GM23338 (cell line): ENCODE results near the gene TRIOBP. TPM values are rescaled to one million over a fixed set of nuclear protein-coding genes. Genes with fewer than 3 reads are reported as not detected.

Source experiments
- ATAC-seq: fragments of 200-7000 bp; cut with Tn5 transposase; 3 replicates; pipeline ENCODE4 v1.9.1; 2020
- DNase-seq: peaks from one replicate; pipeline ENCODE4 v3.0.0-alpha.2; 2015; ENCODE audit warnings: low spot score
- H2AFZ ChIP-seq: fragments of 200-600 bp; sonication (generic); 2 replicates; pipeline ENCODE4 v1.8.0; 2016; ENCODE audit warnings: antibody characterized with exemption, mild to moderate bottlenecking, moderate library complexity
- H3F3A ChIP-seq: fragments of 200-600 bp; sonication (generic); replicated peaks from 2 replicates; pipeline ENCODE4 v1.8.0; 2017; ENCODE audit warnings: antibody characterized with exemption, mixed run types, low read depth
- H3K27ac ChIP-seq: fragments of 200-600 bp; sonication (generic); 2 replicates; pipeline ENCODE4 v1.6.1; 2016; ENCODE audit warnings: low read depth
- H3K27me3 ChIP-seq: fragments of 200-600 bp; sonication (generic); 2 replicates; pipeline ENCODE4 v1.8.0; 2016; ENCODE audit warnings: mild to moderate bottlenecking, mixed run types, moderate library complexity; ENCODE audit not compliant: insufficient read depth
- H3K36me3 ChIP-seq: fragments of 200-600 bp; sonication (generic); 2 replicates; pipeline ENCODE4 v1.8.0; 2016; ENCODE audit warnings: mild to moderate bottlenecking; ENCODE audit not compliant: insufficient read depth
- H3K4me1 ChIP-seq: fragments of 200-600 bp; sonication (generic); 2 replicates; pipeline ENCODE4 v1.8.0; 2016; ENCODE audit warnings: mild to moderate bottlenecking, moderate library complexity; ENCODE audit not compliant: insufficient read depth
- H3K4me2 ChIP-seq: fragments of 200-600 bp; sonication (generic); 2 replicates; pipeline ENCODE4 v1.7.1; 2017; ENCODE audit warnings: mixed run types
- H3K4me3 ChIP-seq: fragments of 200-600 bp; sonication (generic); 2 replicates; pipeline ENCODE4 v1.6.1; 2016; ENCODE audit warnings: mixed run types
- H3K79me2 ChIP-seq: fragments of 200-600 bp; sonication (generic); replicated peaks from 2 replicates; pipeline ENCODE4 v1.8.0; 2017; ENCODE audit warnings: mild to moderate bottlenecking; ENCODE audit not compliant: insufficient read depth
- H3K9me2 ChIP-seq: fragments of 200-600 bp; sonication (generic); 2 replicates; pipeline ENCODE4 v1.8.0; 2017; ENCODE audit not compliant: insufficient read depth
- H4K20me1 ChIP-seq: fragments of 200-600 bp; sonication (generic); replicated peaks from 2 replicates; pipeline ENCODE4 v1.8.0; 2017; ENCODE audit warnings: mild to moderate bottlenecking; ENCODE audit not compliant: insufficient read depth
- H3K27ac Mint-ChIP-seq: 2 replicates; pipeline ENCODE4 v1.8.0; 2020; ENCODE audit warnings: inconsistent platforms, mild to moderate bottlenecking, moderate library complexity, mixed read lengths
- H3K27me3 Mint-ChIP-seq: 3 replicates; pipeline ENCODE4 v1.8.0; 2022; ENCODE audit warnings: low read depth, mild to moderate bottlenecking, moderate library complexity, mixed read lengths, inconsistent platforms; ENCODE audit not compliant: insufficient read depth, poor library complexity
- H3K36me3 Mint-ChIP-seq: 3 replicates; pipeline ENCODE4 v1.8.0; 2021; ENCODE audit warnings: low read depth, mild to moderate bottlenecking, inconsistent platforms, moderate library complexity, mixed read lengths
- H3K4me1 Mint-ChIP-seq: 3 replicates; pipeline ENCODE4 v1.8.0; 2020; ENCODE audit warnings: mild to moderate bottlenecking, inconsistent platforms, mixed read lengths
- H3K4me3 Mint-ChIP-seq: 3 replicates; pipeline ENCODE4 v1.8.0; 2021; ENCODE audit warnings: moderate library complexity, mild to moderate bottlenecking, inconsistent platforms, mixed read lengths
- H3K9me3 Mint-ChIP-seq: 3 replicates; pipeline ENCODE4 v1.8.0; 2020; ENCODE audit warnings: moderate library complexity, mild to moderate bottlenecking, inconsistent platforms, mixed read lengths
- CTCF ChIP-seq, 2 experiments: fragments of 200-600 bp in 1 of 2; sonication (generic) in 1 of 2; conservative IDR thresholded peaks; 2 replicates each; pipeline versions ENCODE4 v1.5.1 to v1.6.1; 2016 to 2017; ENCODE audit warnings: antibody characterized with exemption in 2 of 2, low read depth in 2 of 2, mild to moderate bottlenecking in 2 of 2, moderate library complexity in 1 of 2
- EZH2 ChIP-seq: fragments of 200-600 bp; sonication (generic); IDR thresholded peaks from one replicate; pipeline ENCODE4 v1.8.0; 2017; ENCODE audit warnings: antibody characterized with exemption, mild to moderate bottlenecking, low read depth; ENCODE audit not compliant: unreplicated experiment
- EZH2phosphoT487 ChIP-seq: fragments of 200-600 bp; sonication (generic); IDR thresholded peaks from one replicate; pipeline ENCODE4 v1.8.1; 2018; ENCODE audit warnings: antibody characterized with exemption; ENCODE audit not compliant: unreplicated experiment
- JUNB ChIP-seq: IDR thresholded peaks from one replicate; pipeline ENCODE4 v1.6.1; 2016; ENCODE audit warnings: antibody characterized with exemption; ENCODE audit not compliant: unreplicated experiment
- POLR2AphosphoS5 ChIP-seq: IDR thresholded peaks from 2 replicates; pipeline ENCODE4 v1.6.1; 2016; ENCODE audit warnings: antibody characterized with exemption, low read depth
- REST ChIP-seq: IDR thresholded peaks from one replicate; pipeline ENCODE4 v1.6.1; 2018; ENCODE audit warnings: antibody characterized with exemption; ENCODE audit not compliant: unreplicated experiment
- STAT1 ChIP-seq: IDR thresholded peaks from one replicate; pipeline ENCODE4 v1.6.1; 2016; ENCODE audit warnings: antibody characterized with exemption; ENCODE audit not compliant: unreplicated experiment
- ZNF114 ChIP-seq: fragments of 250-450 bp; sonication (Bioruptor Pico); IDR thresholded peaks from 2 replicates; pipeline ENCODE4 v1.5.0; 2020; ENCODE audit warnings: mild to moderate bottlenecking, moderate library complexity
- ZNF331 ChIP-seq: fragments of 250-450 bp; sonication (Bioruptor Pico); IDR thresholded peaks from 2 replicates; pipeline ENCODE4 v1.5.0; 2020; ENCODE audit warnings: low read depth, mild to moderate bottlenecking, moderate library complexity
- ZNF462 ChIP-seq: fragments of 250-450 bp; sonication (Bioruptor Pico); IDR thresholded peaks from 2 replicates; pipeline ENCODE4 v1.5.0; 2020; ENCODE audit warnings: mild to moderate bottlenecking, moderate library complexity
- polyA plus RNA-seq: library from polyadenylated mRNA; unstranded; fragments of >200 nt; fragmentation: Nextera tagmentation; extraction: Ambion mirVana; gene quantifications from 2 replicates; pipeline ENCODE4 v1.2.1, GENCODE V29; 2016
- total RNA-seq: library from RNA; depleted of rRNA; stranded (reverse); fragments of >200 nt; shearing (Covaris generic); gene quantifications from 2 replicates; pipeline ENCODE4 v1.2.3, GENCODE V29; 2014

Gene TRIOBP
- total and polyA plus RNA-seq, 2 experiments from 2014 or later, result 21.4 to 48.4 TPM

- Mint-ChIP-seq H3K27me3 (peaks cover 11% of the 10 kb centered on the region), H3K36me3 (peaks cover 28% of the 10 kb centered on the region), H3K4me3 (no peak overlapping the region), H3K27ac (no peak overlapping the region), H3K4me1 (no peaks in the 10 kb centered on the region), H3K9me3 (no peaks in the 10 kb centered on the region)
- H3K4me1 ChIP-seq, result no peaks in the 10 kb centered on the region
- no peaks in the 10 kb centered on the region for H3F3A ChIP-seq
- no peak overlapping the region for H3K4me3 ChIP-seq
- DNase-seq (no peak), ATAC-seq (no peak)
- no peak overlapping the region for H3K4me2 ChIP-seq
- no peak overlapping the region for H2AFZ ChIP-seq
- no peaks in the 10 kb centered on the region for H4K20me1 ChIP-seq
- TF ChIP-seq ZNF462 (CRISPR knock-in tag), result no peak
- no peaks in the 10 kb centered on the region for H3K9me2 ChIP-seq
- no peak overlapping the region for H3K27ac ChIP-seq
- H3K79me2 ChIP-seq, result no peaks in the 10 kb centered on the region
- H3K27me3 ChIP-seq, result no peaks in the 10 kb centered on the region
- no peaks in the 10 kb centered on the region; the same call in 1 of the 2 replicates for H3K36me3 ChIP-seq
Observed at GRCh38 chr22:37762389-37762836, 65.6 kb downstream of the TRIOBP start.

GRCh38 chr22:37763012-37763411, 66.2 kb downstream of the TRIOBP start:
- Mint-ChIP-seq H3K27ac (no peak overlapping the region), H3K36me3 (peaks cover 31% of the 10 kb centered on the region)
- no peaks in the 10 kb centered on the region for H3K4me1 ChIP-seq
- no peak for TF ChIP-seq CTCF (conservative IDR thresholded peaks at IDR 0.05; ENCODE audit: low read depth in 2 of 2)
- TF ChIP-seq JUNB, result no peak
- no peak for TF ChIP-seq ZNF331 (CRISPR knock-in tag)
- no peak for TF ChIP-seq EZH2phosphoT487
- TF ChIP-seq REST, result no peak
- TF ChIP-seq STAT1, result no peak
- no peak for TF ChIP-seq EZH2
- no peak for TF ChIP-seq POLR2AphosphoS5
- TF ChIP-seq ZNF114 (CRISPR knock-in tag), result no peak

More at GRCh38 chr22:37763012-37763411, 66.2 kb downstream of the TRIOBP start:
- H3K9me3 Mint-ChIP-seq, result no peaks in the 10 kb centered on the region
- H3K4me3 Mint-ChIP-seq, result no peak overlapping the region
- H3K36me3 ChIP-seq, result no peaks in the 10 kb centered on the region; the same call in 1 of the 2 replicates
- H4K20me1 ChIP-seq, result no peaks in the 10 kb centered on the region
- H3K27me3 ChIP-seq, result no peaks in the 10 kb centered on the region
- H3K79me2 ChIP-seq, result no peaks in the 10 kb centered on the region
- no peak overlapping the region for H3K4me3 ChIP-seq
- no peak overlapping the region for H3K4me2 ChIP-seq
- no peak overlapping the region for H2AFZ ChIP-seq
- peaks cover 11% of the 10 kb centered on the region for H3K27me3 Mint-ChIP-seq
- no peak for DNase-seq
- H3K9me2 ChIP-seq, result no peaks in the 10 kb centered on the region
- H3K4me1 Mint-ChIP-seq, result no peaks in the 10 kb centered on the region
- H3K27ac ChIP-seq, result no peak overlapping the region
- no peak for ATAC-seq
- H3F3A ChIP-seq, result no peaks in the 10 kb centered on the region
